HK-2 (cell line): ENCODE data around the gene PRR5L.
A peak's percentile ranks its signal among the peaks of the same experiment; 100 is the strongest.

Experiments
- DNase-seq: peaks from one replicate; pipeline ENCODE4 v3.0.0-alpha.2; 2018; ENCODE audit not compliant: unreplicated experiment

Gene PRR5L

GRCh38 chr11:36436064-36436463 is 140.0 kb downstream of the PRR5L start:
- DNase-seq: no peak

GRCh38 chr11:36436589-36436988 is 140.5 kb downstream of the PRR5L start:
- no peak for DNase-seq

- DNase-seq: no peak
These were observed 141.3 kb downstream of the PRR5L start for GRCh38 chr11:36437413-36437812.

GRCh38 chr11:36438126-36438525 is 142.0 kb downstream of the PRR5L start:
- no peak for DNase-seq

DNA sequence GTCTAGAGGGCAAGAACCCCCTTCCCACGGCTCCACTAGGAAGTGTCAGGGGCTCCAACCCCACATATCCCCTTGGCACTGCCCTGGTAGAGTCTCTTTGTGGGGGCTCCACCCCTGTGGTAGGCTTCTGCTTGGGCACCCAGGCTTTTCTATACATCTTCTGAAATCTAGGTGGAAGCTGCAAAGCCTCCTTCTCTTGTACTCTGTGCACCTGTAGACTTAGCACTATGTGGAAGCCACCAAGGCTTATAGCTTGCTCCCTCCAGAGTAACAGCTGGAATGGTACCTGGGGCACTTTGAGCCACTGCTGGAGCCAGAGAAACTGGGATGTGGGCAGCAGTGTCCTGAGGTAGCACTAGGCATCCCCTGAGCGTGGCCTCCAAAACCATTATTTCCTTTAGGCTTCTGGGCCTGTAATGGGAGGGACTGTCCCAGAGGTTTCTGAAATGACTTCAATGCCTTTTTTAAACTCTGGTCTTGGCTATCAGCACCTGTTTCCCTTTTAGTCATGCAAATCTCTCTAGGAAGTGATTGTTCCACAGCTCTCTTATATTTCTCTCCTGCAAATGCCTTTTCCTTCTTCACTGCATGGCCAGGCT is 145.6 kb downstream of the PRR5L start:
- DNase-seq: no peak

DNA sequence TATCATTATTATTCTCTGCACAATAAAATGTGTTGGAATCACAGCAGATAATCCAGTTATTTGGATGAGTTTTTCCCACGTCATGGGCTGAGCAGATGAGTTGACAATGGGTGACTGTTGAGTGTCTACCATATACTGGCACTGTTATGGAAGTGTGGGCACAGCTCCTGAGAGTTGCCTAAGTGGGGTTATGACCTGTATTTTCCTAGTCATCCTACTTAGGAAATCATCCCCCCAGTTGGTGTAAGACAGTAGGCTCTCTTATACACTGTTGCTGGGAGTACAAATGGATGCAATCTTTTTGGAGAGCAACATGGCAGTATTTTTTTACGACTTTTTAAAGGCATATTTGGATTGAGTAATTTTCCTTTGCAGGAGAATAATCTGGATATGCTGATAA is 147.6 kb downstream of the PRR5L start:
- no peak for DNase-seq

DNA sequence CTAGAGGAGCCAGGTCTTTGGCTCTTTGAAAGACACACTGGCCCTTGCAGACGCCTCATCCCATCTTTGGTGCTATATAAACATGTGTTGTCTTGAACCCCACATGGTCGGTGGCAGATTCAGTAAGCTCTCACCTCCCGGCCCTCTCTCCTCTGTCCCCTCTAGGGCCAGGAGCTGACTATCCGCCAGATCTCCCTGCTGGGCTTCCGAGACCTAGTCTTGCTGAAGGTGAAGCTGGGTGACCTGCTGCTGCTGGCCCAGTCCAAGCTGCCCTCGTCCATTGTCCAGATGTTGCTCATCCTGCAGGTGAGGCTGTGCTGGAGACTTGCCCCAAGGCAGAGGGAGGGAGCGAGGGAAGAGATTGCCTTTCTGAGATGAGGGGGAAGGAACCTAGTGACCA is 150.0 kb downstream of the PRR5L start:
- DNase-seq: no peak

- no peak for DNase-seq
These were observed 151.4 kb downstream of the PRR5L start for GRCh38 chr11:36447514-36447913.

GRCh38 chr11:36447947-36448346 is 151.9 kb downstream of the PRR5L start:
- no peak for DNase-seq

DNA sequence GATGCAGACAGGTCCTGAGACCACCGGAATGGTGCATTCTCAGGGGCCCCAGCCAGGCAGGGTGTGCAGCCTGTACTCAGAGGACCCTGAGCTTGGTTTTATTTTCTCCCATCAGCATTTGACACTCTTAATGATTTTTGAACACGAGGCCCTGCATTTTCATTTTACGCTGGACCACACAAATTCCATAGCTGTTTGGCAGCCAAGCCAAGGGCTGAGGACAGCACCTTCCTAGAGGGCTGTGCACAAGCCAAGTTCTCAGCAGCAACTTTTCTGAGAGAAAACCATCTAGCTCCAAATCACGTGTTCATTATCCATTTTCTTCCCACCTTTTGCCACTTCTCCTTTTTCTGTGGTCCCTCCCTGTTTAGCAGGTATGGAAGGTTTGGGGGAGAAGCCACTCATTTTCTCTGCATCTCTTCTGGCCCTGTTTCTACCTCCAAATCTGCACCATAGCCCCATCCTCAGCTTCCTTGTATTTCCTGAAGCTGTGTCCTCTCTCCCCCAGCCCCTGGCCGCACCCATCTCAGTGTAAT is 153.5 kb downstream of the PRR5L start:
- DNase-seq: no peak

DNA sequence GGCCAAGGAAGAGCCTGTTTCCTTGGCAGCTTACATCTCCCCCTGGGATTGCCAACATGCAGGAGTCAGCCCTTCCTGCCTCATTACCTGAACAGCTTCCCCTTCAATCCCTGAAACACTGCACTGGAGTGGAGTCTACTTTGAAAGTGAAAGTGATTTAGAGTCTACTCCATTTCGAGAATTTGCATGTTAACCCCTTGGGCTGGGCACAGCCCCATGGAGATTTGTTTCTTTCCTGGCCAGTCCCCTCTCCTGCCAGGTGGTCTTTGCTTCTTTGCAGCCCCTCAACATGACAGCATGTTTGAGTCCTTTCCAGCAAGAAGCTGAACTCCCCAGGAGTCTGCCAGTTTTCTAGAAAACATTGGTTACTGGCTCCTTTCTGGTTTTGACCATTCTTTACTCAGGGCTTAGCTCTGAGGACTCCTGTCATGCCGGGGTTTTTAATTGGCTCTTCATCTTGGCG is 154.1 kb downstream of the PRR5L start:
- DNase-seq: no peak

GRCh38 chr11:36451045-36451444 is 155.0 kb downstream of the PRR5L start:
- DNase-seq: no peak

DNA sequence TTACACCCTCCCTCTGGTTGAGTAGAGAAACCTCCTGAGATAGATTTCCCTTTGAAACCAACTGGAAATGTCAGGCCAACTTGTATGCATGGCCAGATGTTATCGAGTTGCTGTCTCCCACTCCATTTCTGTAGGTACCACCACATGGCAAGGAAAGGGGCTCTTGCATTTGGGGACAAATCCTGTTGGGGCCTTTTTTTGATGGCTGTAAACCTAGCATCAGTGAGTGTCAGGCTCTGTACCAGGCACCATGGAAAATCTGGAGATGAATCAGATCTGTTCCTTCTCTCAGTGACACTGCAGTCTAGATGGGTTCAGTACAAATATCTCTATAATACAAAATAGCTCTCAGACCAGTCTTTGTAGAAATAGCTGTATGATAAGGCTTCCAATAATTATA is 155.6 kb downstream of the PRR5L start:
- DNase-seq: no peak

DNA sequence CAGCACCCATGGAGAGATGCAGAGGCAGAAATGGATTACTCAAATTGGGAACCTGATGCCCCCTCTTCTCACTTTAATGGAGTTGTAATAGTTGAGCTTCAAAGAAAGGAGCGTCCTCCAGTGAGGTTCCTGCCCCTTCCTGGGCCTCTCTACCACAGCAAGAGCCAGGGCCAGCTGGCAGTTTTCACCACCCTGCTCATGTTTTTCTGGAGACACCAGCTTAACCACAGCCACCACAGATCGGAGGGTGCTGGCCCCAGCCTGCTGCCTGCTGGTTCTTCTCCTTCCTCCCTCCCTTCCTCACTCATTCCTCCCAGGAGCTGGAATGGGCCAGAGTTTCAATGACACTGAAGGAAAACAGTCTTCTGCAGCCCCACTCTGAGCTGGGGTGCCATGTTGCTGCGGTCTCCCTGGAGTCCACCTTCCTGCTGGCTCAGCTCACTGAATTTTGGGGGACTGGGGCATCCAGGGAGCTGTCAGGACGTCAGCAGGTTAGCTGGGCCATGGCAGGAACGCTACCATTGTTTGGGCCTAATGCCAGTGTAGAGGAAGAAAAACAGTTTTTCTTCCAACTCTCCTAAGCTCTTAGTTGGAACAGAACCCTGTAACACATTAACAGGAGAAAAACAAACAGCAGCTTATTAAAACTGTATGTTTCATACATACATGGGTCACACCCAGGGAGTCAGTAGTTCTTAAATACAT is 156.3 kb downstream of the PRR5L start:
- DNase-seq: no peak

DNA sequence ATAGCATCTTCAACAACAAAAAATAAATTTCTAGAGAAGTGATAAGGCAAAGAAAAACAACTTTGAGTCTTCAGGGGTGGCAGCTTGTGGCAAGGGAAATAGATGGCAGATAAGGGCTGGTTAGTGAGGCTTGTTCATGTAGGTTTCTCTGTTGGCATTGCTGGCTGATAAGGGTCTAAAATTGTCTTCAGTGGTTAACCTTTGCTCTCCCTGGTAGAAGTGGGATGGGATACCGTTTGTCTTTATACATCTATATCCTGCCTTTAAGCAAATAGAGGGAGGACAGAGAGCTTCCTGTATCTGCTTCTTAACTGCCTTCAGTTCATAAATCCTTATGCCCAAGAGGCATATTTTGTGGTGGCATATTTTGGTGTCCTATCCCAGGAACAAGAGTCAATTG is 156.9 kb downstream of the PRR5L start:
- no peak for DNase-seq

GRCh38 chr11:36453678-36454077 is 157.6 kb downstream of the PRR5L start:
- no peak for DNase-seq

- no peak for DNase-seq
These were observed 158.5 kb downstream of the PRR5L start for GRCh38 chr11:36454551-36454940.

DNA sequence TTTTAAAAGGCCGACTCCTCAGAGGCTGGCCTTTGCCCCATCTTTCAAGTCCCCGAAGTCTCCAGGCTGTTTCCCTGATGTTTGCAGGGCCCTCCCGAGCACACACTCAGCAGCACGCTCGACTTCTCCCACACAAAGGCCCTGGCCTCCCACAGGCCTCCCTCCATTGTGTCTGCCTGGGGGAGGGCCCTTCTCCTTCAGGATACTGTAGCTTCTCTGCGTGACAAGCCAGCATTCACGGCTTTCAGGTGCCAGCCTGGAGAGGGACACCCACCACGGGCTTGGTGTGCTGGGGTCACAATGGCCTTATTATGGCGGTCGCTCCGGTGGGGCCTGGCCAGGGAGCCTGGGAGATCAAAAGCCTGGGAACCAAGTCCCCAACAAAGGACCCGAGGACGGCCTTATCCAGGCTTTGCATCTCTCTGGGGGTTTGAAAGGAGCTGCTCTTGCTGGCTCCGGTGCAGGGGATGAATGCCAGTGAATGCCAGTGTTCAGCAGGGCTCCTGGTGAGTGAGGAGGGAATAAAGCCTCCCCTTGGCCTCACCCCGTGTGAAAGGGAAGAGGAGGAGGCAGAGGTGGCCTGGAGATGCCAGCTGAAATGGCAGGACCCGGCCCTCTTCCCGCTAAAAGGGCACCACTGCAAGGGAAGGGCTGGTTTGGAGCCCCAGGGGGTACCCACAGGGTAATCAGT is 159.0 kb downstream of the PRR5L start:
- DNase-seq: no peak

- peak; percentile 84 for DNase-seq
These were observed 159.6 kb downstream of the PRR5L start for GRCh38 chr11:36455658-36456111.

DNA sequence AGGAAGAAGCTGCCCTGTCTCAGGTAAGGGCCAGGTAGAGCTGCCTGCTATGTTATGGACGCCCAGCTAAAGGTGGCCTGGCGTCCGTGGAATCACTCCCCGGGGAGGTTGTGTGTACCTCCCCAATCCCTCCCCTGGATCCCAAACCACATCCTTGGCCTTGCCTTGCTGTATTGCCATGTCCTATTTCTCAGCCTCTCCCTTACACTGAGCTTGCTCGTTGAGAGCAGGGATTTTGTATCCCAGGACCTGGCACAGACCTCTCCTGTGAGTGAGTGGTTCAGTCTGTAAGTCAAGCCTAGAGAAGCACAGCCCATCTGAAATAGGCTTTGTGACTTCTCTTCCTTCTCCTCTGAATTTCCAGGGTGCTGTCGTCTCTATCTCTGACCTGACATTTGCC is 160.1 kb downstream of the PRR5L start:
- DNase-seq: no peak

DNA sequence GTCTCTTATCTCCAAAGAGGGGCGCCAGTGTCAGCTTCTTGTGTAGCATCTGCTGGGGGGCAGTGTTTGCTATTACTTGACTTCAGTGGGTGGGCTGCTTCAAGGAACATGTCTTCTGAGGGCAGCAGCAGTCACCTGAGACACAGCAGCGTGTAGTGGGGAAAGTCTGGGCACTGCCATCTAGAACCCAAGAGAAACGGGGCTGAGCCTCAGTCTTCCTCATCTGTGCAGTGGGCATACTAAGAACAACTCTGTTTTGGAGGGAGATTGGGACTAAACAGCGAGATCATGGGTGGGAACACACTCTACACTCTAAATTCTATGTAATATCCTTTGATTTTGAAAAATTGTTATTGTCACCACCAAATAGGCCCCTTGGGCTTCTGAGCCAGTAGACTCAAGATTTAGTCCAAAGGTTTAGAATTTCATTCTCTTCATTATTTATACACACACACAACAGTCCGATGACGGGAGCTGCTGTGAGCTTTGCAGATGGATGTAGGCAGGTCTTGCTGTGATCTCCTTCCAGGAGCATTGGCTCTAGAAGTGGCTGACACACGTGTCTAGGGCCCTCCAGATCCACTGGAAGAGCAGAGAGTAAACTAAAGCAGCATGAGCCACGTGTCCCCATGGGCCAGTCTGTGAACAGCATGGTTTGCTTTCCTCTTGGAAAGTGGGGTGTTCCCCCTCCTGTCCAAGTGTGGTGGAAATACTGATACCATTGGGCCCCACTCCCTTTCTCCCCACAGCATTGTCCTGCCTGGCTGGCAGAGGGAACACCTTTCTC is 162.2 kb downstream of the PRR5L start:
- DNase-seq: no peak

GRCh38 chr11:36459046-36459445 is 163.0 kb downstream of the PRR5L start:
- DNase-seq: no peak
